GM12891 (cell line): ENCODE measurements around the gene DUSP2.
A peak's percentile ranks its signal among the peaks of the same experiment; 100 is the strongest.

Source experiments
- DNase-seq: peaks from one replicate; pipeline ENCODE4 v3.0.0; 2011; ENCODE audit warnings: low spot score; ENCODE audit not compliant: insufficient read length
- FAIRE-seq: peaks from 2 replicates; lab custom pipeline; 2011; peaks lifted over from hg19 to GRCh38; lab: Jason Lieb, UNC
- PAX5 ChIP-seq: IDR thresholded peaks from 2 replicates; pipeline ENCODE4 v1.6.1; 2011; ENCODE audit warnings: low read length, moderate library complexity, mild to moderate bottlenecking; ENCODE audit not compliant: insufficient read depth, severe bottlenecking
- POLR2A ChIP-seq: IDR thresholded peaks from 2 replicates; pipeline ENCODE4 v1.6.1; 2011; ENCODE audit warnings: low read depth, low read length, control low read depth
- POLR2AphosphoS5 ChIP-seq: IDR thresholded peaks from 2 replicates; pipeline ENCODE4 v1.6.1; 2011; ENCODE audit warnings: low read depth, low read length, control low read depth
- POU2F2 ChIP-seq: IDR thresholded peaks from 2 replicates; pipeline ENCODE4 v1.6.1; 2011; ENCODE audit warnings: low read depth, mild to moderate bottlenecking, control low read depth, low read length, moderate library complexity
- SPI1 ChIP-seq: IDR thresholded peaks from 2 replicates; pipeline ENCODE4 v1.6.1; 2011; ENCODE audit warnings: low read depth, low read length, control low read depth
- TAF1 ChIP-seq: IDR thresholded peaks from 2 replicates; pipeline ENCODE4 v1.6.1; 2011; ENCODE audit warnings: low read depth, low read length, control low read depth

Gene DUSP2

GRCh38 chr2:96154506-96155380 lies 9.5 kb upstream of the DUSP2 start:
- no peak for DNase-seq
- no peak for TF ChIP-seq POLR2A
- no peak for TF ChIP-seq POLR2AphosphoS5
- TF ChIP-seq SPI1: no peak
- TF ChIP-seq TAF1: no peak
- no peak for TF ChIP-seq POU2F2
- TF ChIP-seq PAX5: no peak
- peak; percentile 9 for FAIRE-seq

GRCh38 chr2:96153991-96154431 lies 8.8 kb upstream of the DUSP2 start:
- no peak for FAIRE-seq
- no peak for DNase-seq
- no peak for TF ChIP-seq PAX5
- no peak for TF ChIP-seq SPI1
- no peak for TF ChIP-seq TAF1
- no peak for TF ChIP-seq POLR2A
- TF ChIP-seq POU2F2: no peak
- TF ChIP-seq POLR2AphosphoS5: no peak

- FAIRE-seq (peak; percentile 9), DNase-seq (no peak)
- no peak for TF ChIP-seq PAX5
- no peak for TF ChIP-seq SPI1
Observed at GRCh38 chr2:96153291-96153713, 8.1 kb upstream of the DUSP2 start.

- no peak for DNase-seq
- no peak for TF ChIP-seq POU2F2
- TF ChIP-seq SPI1: no peak
- no peak for TF ChIP-seq TAF1
- TF ChIP-seq POLR2AphosphoS5: no peak
- no peak for TF ChIP-seq PAX5
- no peak for TF ChIP-seq POLR2A
- FAIRE-seq: no peak
Observed at GRCh38 chr2:96152304-96153161, 7.3 kb upstream of the DUSP2 start.

- no peak for DNase-seq
- no peak for FAIRE-seq
- TF ChIP-seq SPI1 (no peak), POLR2AphosphoS5 (no peak), PAX5 (no peak), POLR2A (no peak), TAF1 (no peak), POU2F2 (no peak)
Observed at GRCh38 chr2:96151595-96152303, 6.5 kb upstream of the DUSP2 start.

- no peak for DNase-seq
- peak; percentile 26 for FAIRE-seq
- TF ChIP-seq PAX5 (no peak), POLR2A (no peak), TAF1 (no peak), POLR2AphosphoS5 (no peak), SPI1 (no peak), POU2F2 (no peak)
Observed at GRCh38 chr2:96150791-96151594, 5.8 kb upstream of the DUSP2 start.

GRCh38 chr2:96150007-96150640 lies 4.9 kb upstream of the DUSP2 start:
- DNase-seq (no peak), FAIRE-seq (no peak)
- TF ChIP-seq POU2F2: no peak
- no peak for TF ChIP-seq SPI1
- TF ChIP-seq POLR2A: no peak
- no peak for TF ChIP-seq PAX5
- no peak for TF ChIP-seq POLR2AphosphoS5
- no peak for TF ChIP-seq TAF1

GRCh38 chr2:96148410-96149217 lies 3.4 kb upstream of the DUSP2 start:
- FAIRE-seq (peak; percentile 99), DNase-seq (peak; percentile 71)
- TF ChIP-seq PAX5 (no peak), SPI1 (no peak), POLR2A (peak; percentile 40; the same call in 1 of the 2 replicates), TAF1 (no peak), POLR2AphosphoS5 (no peak; the same call in 1 of the 2 replicates), POU2F2 (no peak)
